Heart right ventricle (tissue), 16 donors: Measurements from ENCODE around the gene CDK11B. TPM values are rescaled to one million over a fixed set of nuclear protein-coding genes. Genes with fewer than 3 reads are reported as not detected.

Experiments used
- ATAC-seq, 8 donors: fragments of 200-7000 bp; cut with Tn5 transposase; one replicate each; pipeline ENCODE4 v1.9.1; 2020; ENCODE audit warnings: mild to moderate bottlenecking in 8 of 8, moderate library complexity in 8 of 8, moderate number of reproducible peaks in 1 of 8
- DNase-seq, 2 donors: peaks; one replicate each; pipeline ENCODE4 v3.0.0-alpha.2; 2020
- H3K27ac ChIP-seq, 10 donors: fragments of 200-600 bp; sonication (generic) in 2 of 10; one replicate each; pipeline versions ENCODE4 v1.5.0 to v1.8.0; 2020 to 2022; ENCODE audit warnings: mild to moderate bottlenecking in 3 of 10
- H3K27me3 ChIP-seq, 7 donors: fragments of 200-600 bp; one replicate each; pipeline ENCODE4 v1.8.0; 2021 to 2022; ENCODE audit warnings: mild to moderate bottlenecking in 2 of 7
- H3K36me3 ChIP-seq, 9 donors: fragments of 200-600 bp; sonication (generic) in 1 of 9; one replicate each; pipeline versions ENCODE4 v1.5.0 to v1.8.0; 2020 to 2022; ENCODE audit warnings: mild to moderate bottlenecking in 2 of 9
- H3K4me1 ChIP-seq, 9 donors: fragments of 200-600 bp; sonication (generic) in 1 of 9; one replicate each; pipeline versions ENCODE4 v1.5.0 to v1.8.0; 2020 to 2022; ENCODE audit warnings: mild to moderate bottlenecking in 4 of 9
- H3K4me3 ChIP-seq, 10 donors: fragments of 200-600 bp; sonication (generic) in 2 of 10; one replicate each; pipeline versions ENCODE4 v1.5.0 to v1.8.0; 2020 to 2022; ENCODE audit warnings: mild to moderate bottlenecking in 7 of 10, moderate library complexity in 2 of 10
- H3K9me3 ChIP-seq, 11 donors: fragments of 200-600 bp in 10 of 11; sonication (generic) in 2 of 11; one replicate each; pipeline versions ENCODE4 v1.5.0 to v1.8.0; 2013 to 2022; ENCODE audit warnings: mild to moderate bottlenecking in 2 of 11, control low read depth in 1 of 11, moderate library complexity in 1 of 11
- CTCF ChIP-seq, 9 donors: fragments of 200-600 bp; sonication (generic) in 2 of 9; IDR thresholded peaks; one replicate each; pipeline versions ENCODE4 v1.5.0 to v1.8.0; 2021 to 2022; ENCODE audit warnings: antibody characterized with exemption in 9 of 9, mild to moderate bottlenecking in 5 of 9, moderate library complexity in 1 of 9
- WGBS, 2 donors: extraction: QIAGEN DNeasy Blood & Tissue Kit; methylation state at CpG; one replicate each; pipeline ENCODE4 v1.1.7; 2013; ENCODE audit warnings: inconsistent platforms in 1 of 2; 5-methylcytosine and 5-hydroxymethylcytosine counted together
- intact Hi-C, 10 donors: fragments of 100-400 bp; cut with DNase I; formaldehyde crosslinking; loops; one replicate each; pipeline versions ENCODE4 v1.11.1 to v1.14.2; 2022
- polyA plus RNA-seq, 2 donors: library from polyadenylated mRNA; stranded (reverse); fragments of 200-250 nt; gene quantifications; one replicate each; pipeline ENCODE4 v1.2.3, GENCODE V29; 2013
- total RNA-seq, 10 donors: library from RNA; stranded (reverse); fragmentation: NEBNext Ultra II Directional in 3 of 10; extraction: Animal tissue kit (Norgen Biotek cat#: 25700) in 3 of 10; gene quantifications; one replicate each; pipeline versions ENCODE4 v1.2.1 to v1.2.4, GENCODE V29; 2021 to 2023
- donor health status: Arrhythmogenic right ventricular cardiomyopathy.
- donor health status: ischemic (EF 13 %, LVEDD 7.1; RV severe dilation, severe dysfunction).
- donor health status: healthy with polysubstance abuse.
- donor health status: DM: no; HTN: yes; CAD: no.
- donor health status: DM: no; HTN: no; CAD: no.
- donor health status: ischemic (EF 25% LVEDD 6.9; RV normal size, moderate dysfunction).
- donor health status: ischemic (EF 25% LVEDD 5.7; RV mildly dilated, moderate dysfunction).
- donor health status: healthy.
- donor health status: DM: yes; HTN: yes; CAD: no.
- donor health status: Ischemic cardiomyopathy.
- donor health status: ischemic (EF 35%, LVEDD 5.7; RV mildly dilated, moderate dysfunction).
- donor health status: nonischemic (EF 11% LVEDD 7.7; RV severe dilation, severe dysfunction).
- donor health status: DM: yes; HTN: yes; CAD: no.
- donor health status: PGD.
- donor health status: ischemic (EF 29% LVEDD 5.4; RV normal size, mild dysfunction).
- donor health status: nonischemic (EF 23%, LVEDD 6.1; RV moderate dilation, normal function).

CDK11B gene
- total and polyA plus RNA-seq, 12 donors = 20.9 to 34.1 (median 24.2) TPM

- intact Hi-C loops = loop anchor here in 5 of 10 donors (2.0 to 5.0 kb wide), 2 partner anchors 37 to 40 kb away; partner anchors contain the start of gene SSU72 (in 1 of the 5)
- Histone ChIP-seq H3K4me3 (peak overlapping the region; percentile 89 to 100 (median 97)), H3K27me3 (no peaks in the 10 kb centered on the region), H3K27ac (peak overlapping the region in 9 of 10 donors; percentile 98 to 100 (median 100)), H3K36me3 (peaks cover 0 to 24% (median 0%) of the 10 kb centered on the region in 9 donors), H3K4me1 (peaks cover 7 to 44% (median 32%) of the 10 kb centered on the region in 9 donors), H3K9me3 (no peaks in the 10 kb centered on the region)
- DNase-seq = peak in 1 of 2 donors; percentile 15
- peak in 4 of 8 donors; percentile 1 to 6 (median 4) for ATAC-seq
- TF ChIP-seq CTCF (IDR thresholded peaks at IDR 0.05) = no peak
- WGBS, 2 donors = 6 to 12% methylated on average over 30 of the region's 30 CpGs
Measured at GRCh38 chr1:1614204-1614953, 44.4 kb downstream of the CDK11B start.

- Histone ChIP-seq H3K4me1 (peaks cover 7 to 44% (median 32%) of the 10 kb centered on the region in 9 donors), H3K36me3 (peaks cover 0 to 18% (median 0%) of the 10 kb centered on the region in 9 donors), H3K4me3 (peak overlapping the region in 6 of 10 donors; percentile 95 to 100 (median 98)), H3K27ac (peak overlapping the region in 4 of 10 donors; percentile 100), H3K9me3 (no peaks in the 10 kb centered on the region), H3K27me3 (no peaks in the 10 kb centered on the region)
- 54 to 62% methylated on average over 11 of the region's 11 CpGs for WGBS, 2 donors
- ATAC-seq (no peak), DNase-seq (no peak)
- no peak for TF ChIP-seq CTCF (IDR thresholded peaks at IDR 0.05)
- intact Hi-C loops = loop anchor here in 5 of 10 donors (2.0 to 5.0 kb wide), 2 partner anchors 36 to 39 kb away; partner anchors contain the start of gene SSU72 (in 1 of the 5)
Measured at GRCh38 chr1:1613509-1614082, 45.2 kb downstream of the CDK11B start.

- H3K27me3 ChIP-seq = no peaks in the 10 kb centered on the region
Measured at GRCh38 chr1:1612104-1612400, 46.8 kb downstream of the CDK11B start.

More at GRCh38 chr1:1612104-1612400, 46.8 kb downstream of the CDK11B start:
- peaks cover 0 to 2% (median 0%) of the 10 kb centered on the region in 9 donors for H3K36me3 ChIP-seq
- no peak overlapping the region for H3K4me3 ChIP-seq
- WGBS, 2 donors = 94% methylated on average over 3 of the region's 3 CpGs
- peaks cover 7 to 37% (median 25%) of the 10 kb centered on the region in 9 donors for H3K4me1 ChIP-seq
- H3K27ac ChIP-seq = peak overlapping the region in 1 of 10 donors; percentile 20
- intact Hi-C loops = loop anchor here in 4 of 10 donors (5.0 kb wide), 1 partner anchor 35 kb away; no protein-coding TSS in a partner anchor
- no peaks in the 10 kb centered on the region for H3K9me3 ChIP-seq
- DNase-seq = no peak
- ATAC-seq = no peak
- TF ChIP-seq CTCF (IDR thresholded peaks at IDR 0.05) = no peak
